OCI-LY7 (cell line): ENCODE results near the gene ANGPTL4.

ENCODE experiments used
- EZH2phosphoT487 ChIP-seq: fragments of 200-600 bp; sonication (generic); IDR thresholded peaks from 2 replicates; pipeline ENCODE4 v1.6.1; 2018; ENCODE audit warnings: low read depth, borderline replicate concordance, mild to moderate bottlenecking, mixed run types, antibody characterized with exemption, low read length, moderate library complexity, mixed read lengths
- TF ChIP-seq, protein P1 (sequence below): fragments of 200-600 bp; sonication (generic); conservative IDR thresholded peaks from 2 replicates; pipeline ENCODE4 v1.5.1; 2014; ENCODE audit warnings: mild to moderate bottlenecking, antibody characterized with exemption, low read length, moderate library complexity, mixed read lengths

DNA sequence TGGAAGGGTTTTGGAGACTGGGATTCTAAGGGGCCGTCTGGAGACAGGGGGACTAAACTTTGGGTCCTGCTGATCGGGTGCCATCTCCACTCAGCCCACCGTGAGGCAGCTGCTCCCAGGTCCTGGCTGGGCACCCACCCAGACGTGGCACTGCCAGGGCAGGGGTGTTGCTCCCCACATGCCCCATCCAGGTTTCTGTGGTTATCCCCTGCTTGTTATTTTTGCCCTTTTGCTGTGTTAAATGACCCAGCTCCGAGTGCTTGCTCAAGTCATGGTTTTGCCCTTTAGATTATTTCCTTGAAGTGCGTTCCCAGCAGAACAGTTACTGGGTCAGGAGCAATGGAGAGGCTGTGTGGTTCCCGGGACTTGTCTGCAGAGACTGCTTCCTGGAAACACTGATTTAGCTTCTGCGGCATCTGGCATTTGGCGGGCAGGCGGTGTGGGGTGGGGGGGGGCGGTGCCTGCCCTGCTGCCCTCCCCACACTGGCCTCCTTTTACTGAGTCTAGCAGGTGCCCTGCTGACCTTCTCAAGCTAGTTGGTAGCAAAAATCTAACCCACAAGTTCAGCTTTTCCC, 28.1 kb downstream of the ANGPTL4 start:
- TF ChIP-seq, protein P1, sequence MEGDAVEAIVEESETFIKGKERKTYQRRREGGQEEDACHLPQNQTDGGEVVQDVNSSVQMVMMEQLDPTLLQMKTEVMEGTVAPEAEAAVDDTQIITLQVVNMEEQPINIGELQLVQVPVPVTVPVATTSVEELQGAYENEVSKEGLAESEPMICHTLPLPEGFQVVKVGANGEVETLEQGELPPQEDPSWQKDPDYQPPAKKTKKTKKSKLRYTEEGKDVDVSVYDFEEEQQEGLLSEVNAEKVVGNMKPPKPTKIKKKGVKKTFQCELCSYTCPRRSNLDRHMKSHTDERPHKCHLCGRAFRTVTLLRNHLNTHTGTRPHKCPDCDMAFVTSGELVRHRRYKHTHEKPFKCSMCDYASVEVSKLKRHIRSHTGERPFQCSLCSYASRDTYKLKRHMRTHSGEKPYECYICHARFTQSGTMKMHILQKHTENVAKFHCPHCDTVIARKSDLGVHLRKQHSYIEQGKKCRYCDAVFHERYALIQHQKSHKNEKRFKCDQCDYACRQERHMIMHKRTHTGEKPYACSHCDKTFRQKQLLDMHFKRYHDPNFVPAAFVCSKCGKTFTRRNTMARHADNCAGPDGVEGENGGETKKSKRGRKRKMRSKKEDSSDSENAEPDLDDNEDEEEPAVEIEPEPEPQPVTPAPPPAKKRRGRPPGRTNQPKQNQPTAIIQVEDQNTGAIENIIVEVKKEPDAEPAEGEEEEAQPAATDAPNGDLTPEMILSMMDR, result no peak
- TF ChIP-seq EZH2phosphoT487, result no peak
